HG02763 (cell line): ENCODE measurements around the gene PTGDS.

Source experiments
- ATAC-seq: cut with Tn5 transposase; IDR thresholded peaks from one replicate; pipeline ENCODE4 v1.9.1; 2021; ENCODE audit warnings: mild to moderate bottlenecking, moderate library complexity; ENCODE audit not compliant: unreplicated experiment

Gene PTGDS

DNA sequence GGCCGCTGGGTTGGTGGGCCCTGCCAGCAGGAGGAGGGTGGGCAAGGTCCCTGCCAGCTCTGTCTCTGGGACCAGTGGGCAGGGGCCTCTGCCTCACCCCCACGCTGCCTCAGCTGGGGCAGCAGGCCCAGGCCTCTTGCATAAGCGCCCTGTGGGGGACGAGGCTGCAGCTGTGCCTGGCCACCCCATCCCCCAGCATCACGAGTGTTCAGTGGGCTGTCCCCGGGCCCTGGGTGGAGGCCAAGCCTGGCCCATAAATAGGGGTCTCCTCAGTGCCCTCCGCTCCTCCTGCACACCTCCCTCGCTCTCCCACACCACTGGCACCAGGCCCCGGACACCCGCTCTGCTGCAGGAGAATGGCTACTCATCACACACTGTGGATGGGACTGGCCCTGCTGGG lies at the start of gene PTGDS:
Gene PTGDS (plus strand): TSS at position 282 of the 400 bp plus-strand sequence. CDS start 75 bp downstream, at position 357.
- ATAC-seq: no peak

DNA sequence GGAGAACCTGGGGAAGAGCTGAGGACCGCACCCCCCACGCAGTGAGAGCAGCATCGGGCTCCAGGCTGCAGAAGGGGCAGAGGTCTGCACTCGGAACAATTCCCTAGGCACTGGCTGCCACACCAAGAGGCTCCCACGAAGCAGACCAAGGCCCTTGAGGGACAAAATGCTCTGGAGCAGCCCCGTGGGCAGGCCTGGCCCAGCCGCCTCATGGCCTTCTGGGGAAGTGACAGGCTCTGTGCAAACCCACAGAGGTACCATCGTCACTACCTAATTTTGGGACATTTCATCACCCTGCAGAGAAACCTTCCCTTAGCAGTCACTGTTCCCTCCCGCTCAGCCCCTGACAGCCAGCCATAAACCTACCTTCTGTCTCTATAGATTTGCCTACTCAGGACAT lies 48.7 kb upstream of the PTGDS start:
- no peak for ATAC-seq

GRCh38 chr9:136930014-136930413 lies 47.3 kb upstream of the PTGDS start:
- ATAC-seq: no peak

DNA sequence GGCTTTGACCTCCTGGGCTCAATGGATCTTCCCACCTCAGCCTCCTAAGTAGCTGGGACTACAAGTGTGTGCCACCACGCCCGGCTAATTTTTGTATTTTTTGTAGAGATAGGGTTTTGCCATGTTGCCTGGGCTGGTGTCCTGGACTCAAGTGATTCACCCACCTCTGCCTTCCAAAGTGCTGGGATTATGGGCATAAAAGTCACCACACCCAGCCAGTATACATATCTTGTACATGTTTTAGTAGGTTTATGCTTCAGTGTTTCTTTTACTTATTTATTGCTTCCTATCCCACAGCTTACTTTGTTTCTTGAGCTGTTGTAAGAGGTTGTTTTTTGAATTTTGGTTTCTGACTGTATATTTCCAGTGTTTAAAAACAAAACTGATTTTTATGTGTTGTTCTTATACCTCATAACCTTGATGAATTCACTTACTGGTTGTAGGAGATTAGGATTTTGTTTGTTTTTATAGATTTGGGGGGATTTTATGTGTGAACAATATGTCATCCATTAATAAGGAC lies 45.6 kb upstream of the PTGDS start:
- ATAC-seq: no peak

DNA sequence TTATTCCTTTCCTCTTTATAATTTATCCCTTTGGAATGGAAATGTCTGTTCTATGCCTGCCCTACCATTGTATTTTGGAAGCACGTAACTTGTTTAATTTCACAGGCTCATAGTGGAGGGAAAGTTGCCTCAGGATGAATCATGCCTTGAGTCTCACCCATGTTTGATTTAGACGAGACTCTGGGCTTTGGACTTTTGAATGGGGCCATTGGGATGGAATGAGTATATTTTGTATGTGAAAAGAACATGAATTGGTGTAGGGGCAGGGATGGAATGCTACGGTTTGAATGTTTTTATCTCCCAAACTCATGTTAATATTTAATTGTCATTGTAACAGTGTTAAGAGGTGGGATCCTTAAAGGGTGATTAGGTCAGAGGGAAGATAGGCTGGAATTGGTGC lies 43.0 kb upstream of the PTGDS start:
- no peak for ATAC-seq

GRCh38 chr9:136935651-136936050 lies 41.7 kb upstream of the PTGDS start:
- ATAC-seq: no peak

DNA sequence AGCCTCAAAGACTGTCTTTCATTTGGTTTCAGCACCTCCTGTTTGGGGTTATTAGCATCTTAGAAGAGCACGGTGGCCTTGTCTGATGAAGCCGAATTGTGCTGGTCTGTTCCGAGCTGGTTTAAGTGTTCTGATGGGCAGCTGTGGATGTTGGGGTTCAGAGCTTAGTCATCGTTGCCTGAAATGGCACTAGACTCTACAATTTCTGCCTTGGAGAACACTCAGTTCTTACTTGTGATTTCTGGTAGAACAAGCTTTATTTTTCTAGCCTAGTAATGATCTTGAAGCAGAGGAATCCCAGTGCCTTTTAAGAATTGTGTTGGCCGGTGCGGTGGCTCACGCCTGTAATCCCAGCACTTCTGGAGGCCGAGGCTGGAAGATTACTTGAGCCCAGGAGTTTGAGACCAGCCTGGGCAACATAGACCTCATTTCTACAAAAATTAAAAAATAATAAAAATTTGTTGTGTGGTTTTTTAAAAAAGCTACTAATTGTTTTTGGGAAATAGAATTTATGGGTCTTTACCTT lies 40.6 kb upstream of the PTGDS start:
- no peak for ATAC-seq

DNA sequence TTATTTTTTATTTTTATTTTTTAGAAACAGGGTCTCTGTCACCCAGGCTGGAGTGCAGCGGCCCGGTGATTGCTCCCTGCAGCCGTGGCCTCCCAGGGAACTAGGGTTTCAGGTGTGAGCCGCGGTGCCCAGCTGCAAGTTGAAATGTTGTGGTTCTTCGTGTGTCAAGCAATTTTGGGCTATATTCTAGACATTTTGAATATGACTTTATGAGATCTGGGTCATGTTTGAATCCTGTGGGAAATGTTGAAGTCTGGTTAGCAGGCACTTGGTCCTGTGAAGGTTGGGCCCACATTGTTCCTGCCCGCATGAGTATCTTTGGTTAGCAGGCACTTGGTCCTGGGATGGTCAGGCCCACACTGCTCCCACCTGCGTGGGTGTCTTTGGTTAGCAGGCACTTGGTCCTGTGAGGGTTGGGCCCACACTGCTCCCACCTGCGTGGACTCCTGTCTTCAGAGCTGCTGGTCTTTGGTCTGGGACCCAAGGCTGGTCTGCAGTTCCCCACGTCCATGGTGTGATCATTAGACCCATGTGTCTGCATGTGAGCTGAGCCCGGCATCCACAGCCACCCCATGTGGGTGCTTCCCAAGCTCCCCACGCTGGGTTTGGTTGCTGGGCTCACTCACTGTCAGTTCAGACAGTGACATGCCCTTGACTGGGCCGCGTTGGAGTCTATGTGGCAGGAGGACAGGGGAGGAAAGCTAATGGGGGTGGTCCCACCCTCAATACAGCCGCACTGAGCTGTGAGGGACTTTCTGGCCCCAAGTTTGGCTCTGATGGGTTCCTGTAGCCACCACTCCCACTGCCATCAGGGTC lies 39.9 kb upstream of the PTGDS start:
- no peak for ATAC-seq

DNA sequence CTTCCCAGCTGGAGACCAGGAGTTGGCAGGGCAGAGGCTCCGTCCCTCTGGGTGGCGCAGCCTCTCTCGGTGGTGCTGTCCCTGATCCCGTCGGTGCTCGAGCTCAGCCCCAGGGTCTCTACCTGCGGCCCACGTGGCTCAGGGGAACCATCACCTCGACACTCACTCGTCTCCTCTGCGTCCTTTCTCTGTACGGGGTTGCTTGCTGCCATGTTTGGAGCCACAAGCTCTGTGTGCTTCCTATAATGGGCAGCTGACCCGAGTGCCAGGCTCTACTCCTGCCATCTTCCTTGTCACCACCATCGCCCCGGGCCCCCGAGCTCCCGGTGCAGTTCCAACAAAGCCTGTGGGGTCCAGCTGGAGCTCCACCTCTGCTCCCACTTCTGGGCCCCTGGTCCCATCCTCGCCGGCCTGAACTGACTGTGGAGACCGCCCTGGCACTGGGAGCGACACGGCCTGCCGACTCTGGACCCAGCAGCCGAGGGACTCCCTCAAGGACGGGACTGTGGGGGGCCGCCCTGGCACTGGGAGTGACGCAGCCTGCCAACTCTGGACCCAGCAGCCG lies 37.8 kb upstream of the PTGDS start:
- ATAC-seq: no peak

GRCh38 chr9:136939996-136940525 lies 37.2 kb upstream of the PTGDS start:
- ATAC-seq: no peak

DNA sequence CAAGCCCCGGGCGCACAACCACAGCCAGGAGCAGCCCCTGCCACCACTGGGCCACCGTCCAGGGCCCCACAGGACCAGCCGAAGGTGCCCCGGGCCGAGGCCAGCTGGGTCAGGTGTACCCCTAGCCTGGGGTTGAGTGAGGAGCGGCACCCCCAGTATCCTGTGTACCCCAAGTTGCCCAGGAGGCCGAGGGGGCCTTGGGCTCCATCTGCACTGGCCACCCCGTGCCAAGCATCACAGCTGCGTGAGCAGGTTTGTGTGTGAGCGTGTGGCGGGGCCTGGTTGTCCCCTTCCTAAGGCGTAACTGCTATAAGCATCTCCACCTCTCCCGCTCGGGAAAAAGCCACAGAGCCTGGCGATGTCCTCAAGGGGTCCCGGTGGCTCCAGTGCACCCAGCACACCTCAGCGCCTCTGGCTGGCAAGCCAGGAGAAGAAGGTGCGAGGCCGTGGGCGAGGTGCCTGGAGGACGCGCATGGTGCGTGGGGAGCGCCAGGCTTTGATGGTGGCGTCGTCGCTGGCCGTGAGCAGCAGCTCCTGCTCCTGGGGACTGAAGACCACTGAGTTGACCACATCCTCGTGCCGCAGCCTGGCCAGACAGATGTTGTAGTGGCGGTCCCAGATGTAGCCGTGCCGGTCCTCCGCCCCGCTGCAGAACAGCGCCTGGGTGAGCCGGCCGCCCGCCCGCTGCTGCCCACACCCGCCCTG lies 36.6 kb upstream of the PTGDS start:
- ATAC-seq: no peak

DNA sequence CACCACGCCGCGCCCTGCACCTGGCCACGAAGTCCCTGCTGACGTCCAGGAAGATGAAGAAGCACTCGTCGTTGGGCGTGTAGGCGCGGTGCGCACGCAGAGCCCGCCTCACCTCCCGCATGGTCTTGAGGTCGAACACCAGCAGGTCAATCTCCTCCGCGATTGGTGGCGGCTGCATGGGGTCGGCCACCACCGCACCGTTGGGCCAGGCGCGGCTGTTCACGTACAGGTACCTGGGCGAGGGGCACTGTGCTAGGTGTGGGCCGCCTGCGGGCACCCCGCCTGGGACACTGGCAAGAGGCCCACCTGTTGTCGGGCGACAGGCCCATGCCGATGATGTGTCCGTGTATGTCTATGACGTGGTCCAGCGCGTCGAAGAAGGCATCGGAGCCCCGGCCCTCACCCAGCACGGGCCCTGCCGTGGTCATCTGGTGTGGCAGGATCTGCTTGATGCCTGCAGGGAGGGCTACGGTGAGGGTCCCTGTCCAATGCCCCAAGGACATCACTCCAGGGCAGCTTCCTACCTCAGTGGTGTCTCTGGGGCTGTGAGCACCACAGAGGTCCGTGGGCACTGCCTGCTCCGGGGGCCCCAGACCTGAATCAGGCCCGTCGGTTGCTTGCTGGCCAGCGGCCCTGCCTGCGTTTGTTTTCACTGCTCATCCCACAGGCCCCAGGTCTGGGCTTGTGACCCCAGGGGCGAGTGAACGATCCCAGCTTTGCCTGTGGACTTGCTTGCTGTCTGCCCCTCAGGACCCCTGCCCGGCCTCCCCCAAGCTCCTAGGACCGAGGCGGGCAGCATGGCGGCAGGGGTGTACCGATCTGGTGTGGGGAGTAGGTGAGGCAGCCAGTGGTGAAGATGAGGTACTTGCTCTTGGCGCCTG lies 35.8 kb upstream of the PTGDS start:
- ATAC-seq: no peak

- no peak for ATAC-seq
These were observed 35.0 kb upstream of the PTGDS start for GRCh38 chr9:136942112-136942880.

DNA sequence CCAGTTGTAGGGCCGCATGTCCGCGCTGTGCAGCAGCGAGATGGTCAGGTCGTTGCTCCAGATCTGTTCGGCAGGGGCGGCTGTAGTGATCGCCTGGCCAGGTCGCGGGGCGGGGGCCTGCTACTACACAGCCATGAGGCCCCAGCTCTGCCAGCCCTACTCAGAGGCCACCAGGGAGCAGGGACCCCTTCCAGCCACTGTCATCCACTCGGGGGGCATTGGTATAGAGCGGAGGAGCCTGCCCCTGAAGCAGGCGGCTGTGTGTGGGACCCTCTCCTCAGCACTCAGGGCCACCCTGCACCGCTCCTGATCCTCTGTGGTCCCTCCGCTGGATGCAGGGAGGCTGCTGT lies 34.4 kb upstream of the PTGDS start:
- ATAC-seq: no peak

GRCh38 chr9:136943291-136944211 lies 33.8 kb upstream of the PTGDS start:
- no peak for ATAC-seq

DNA sequence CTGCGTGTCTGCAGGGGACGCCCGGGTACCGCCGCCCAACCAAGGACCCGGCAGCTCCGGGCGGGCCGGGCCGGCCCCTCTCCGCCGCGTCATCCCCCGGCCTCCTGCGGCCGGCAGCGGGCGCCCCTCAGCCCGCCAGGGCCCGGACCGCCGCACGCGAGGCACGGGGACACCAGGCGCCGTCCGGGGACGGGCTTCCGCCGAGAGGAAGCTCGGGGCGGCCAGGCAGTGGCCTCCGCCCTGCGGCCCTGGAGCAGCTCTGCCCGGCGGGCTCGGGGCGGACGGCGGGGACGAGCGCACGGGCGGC lies 33.1 kb upstream of the PTGDS start:
- ATAC-seq: no peak

- peak; percentile 81 for ATAC-seq
These were observed 32.6 kb upstream of the PTGDS start, which contains the start of the genes C8G and FBXW5 for GRCh38 chr9:136944519-136945332. TSS of gene C8G (plus strand) at chr9:136945243. CDS start at chr9:136945321, 78 bp downstream. TSS of gene FBXW5 (minus strand) at chr9:136944738. CDS start at chr9:136944083, 655 bp downstream.
